ENCODE data around the gene PLA2G2A.

The PLA2G2A gene

DNA sequence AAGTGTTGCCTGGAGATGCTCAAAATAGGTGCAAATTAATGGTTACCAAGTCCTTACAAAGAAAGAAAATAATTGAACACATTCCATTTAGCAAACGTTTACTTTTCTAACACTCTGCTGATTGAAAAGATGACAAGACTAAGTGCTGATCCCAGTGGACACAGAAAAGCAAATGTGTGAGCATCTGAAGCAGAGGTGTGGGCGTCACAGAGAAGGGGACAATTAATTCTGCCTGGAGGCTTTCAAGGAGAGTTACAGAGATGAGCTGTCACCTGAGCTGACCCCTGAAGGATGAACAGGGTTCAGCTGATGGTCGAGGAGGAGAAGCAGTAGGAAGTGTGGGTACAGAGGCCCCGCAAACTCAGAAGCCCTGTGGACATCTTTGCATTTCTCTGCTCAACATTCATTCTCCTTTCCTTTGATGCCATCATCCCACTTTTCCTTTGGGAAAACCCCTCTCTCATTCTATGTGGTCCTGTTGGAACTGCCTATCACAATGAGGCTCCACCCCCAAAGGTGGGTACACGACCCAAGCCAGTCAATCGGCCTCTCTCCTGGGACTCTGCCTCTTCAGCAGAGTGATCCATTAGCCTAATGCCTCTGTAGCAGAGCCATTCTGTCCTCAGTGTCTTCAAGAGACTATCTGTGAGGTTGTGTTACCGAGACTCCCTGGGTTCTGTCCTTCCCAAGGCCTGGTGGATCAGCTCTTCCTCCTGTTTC is 38.8 kb downstream of the PLA2G2A start:
- H3K27me3 ChIP-seq (ENCODE audit: insufficient read depth, low read length) = no peaks in the 10 kb centered on the region
- no peaks in the 10 kb centered on the region for H3K9me3 ChIP-seq (ENCODE audit: low read length)
- H3K4me2 ChIP-seq (ENCODE audit: low read length) = no peak overlapping the region
- no peaks in the 10 kb centered on the region for H3K9me2 ChIP-seq (ENCODE audit: low read depth, low read length)
- no peaks in the 10 kb centered on the region for H4K20me1 ChIP-seq (ENCODE audit: insufficient read depth, low read length)
- TF ChIP-seq, protein P1, sequence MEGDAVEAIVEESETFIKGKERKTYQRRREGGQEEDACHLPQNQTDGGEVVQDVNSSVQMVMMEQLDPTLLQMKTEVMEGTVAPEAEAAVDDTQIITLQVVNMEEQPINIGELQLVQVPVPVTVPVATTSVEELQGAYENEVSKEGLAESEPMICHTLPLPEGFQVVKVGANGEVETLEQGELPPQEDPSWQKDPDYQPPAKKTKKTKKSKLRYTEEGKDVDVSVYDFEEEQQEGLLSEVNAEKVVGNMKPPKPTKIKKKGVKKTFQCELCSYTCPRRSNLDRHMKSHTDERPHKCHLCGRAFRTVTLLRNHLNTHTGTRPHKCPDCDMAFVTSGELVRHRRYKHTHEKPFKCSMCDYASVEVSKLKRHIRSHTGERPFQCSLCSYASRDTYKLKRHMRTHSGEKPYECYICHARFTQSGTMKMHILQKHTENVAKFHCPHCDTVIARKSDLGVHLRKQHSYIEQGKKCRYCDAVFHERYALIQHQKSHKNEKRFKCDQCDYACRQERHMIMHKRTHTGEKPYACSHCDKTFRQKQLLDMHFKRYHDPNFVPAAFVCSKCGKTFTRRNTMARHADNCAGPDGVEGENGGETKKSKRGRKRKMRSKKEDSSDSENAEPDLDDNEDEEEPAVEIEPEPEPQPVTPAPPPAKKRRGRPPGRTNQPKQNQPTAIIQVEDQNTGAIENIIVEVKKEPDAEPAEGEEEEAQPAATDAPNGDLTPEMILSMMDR (IDR thresholded peaks at IDR 0.05; ENCODE audit: low read length) = no peak
- no peak for TF ChIP-seq EZH2 (IDR thresholded peaks at IDR 0.05; ENCODE audit: borderline replicate concordance, low read length)
- H2AFZ ChIP-seq (ENCODE audit: low read length) = no peak overlapping the region
- H3F3A ChIP-seq (ENCODE audit: insufficient read depth, low read length) = no peaks in the 10 kb centered on the region
- no peaks in the 10 kb centered on the region for H3K79me2 ChIP-seq (ENCODE audit: insufficient read depth, low read length)
- H3K9ac ChIP-seq (ENCODE audit: low read length) = no peak overlapping the region
- H3K36me3 ChIP-seq (ENCODE audit: insufficient read depth, low read length) = no peaks in the 10 kb centered on the region
- no peaks in the 10 kb centered on the region for H3K4me1 ChIP-seq (ENCODE audit: insufficient read depth, low read length, severe bottlenecking)
- no peak overlapping the region for H3K4me3 ChIP-seq (ENCODE audit: low read depth, low read length, poor library complexity, severe bottlenecking)
- no peak overlapping the region for H3K27ac ChIP-seq (ENCODE audit: low read depth, low read length, poor library complexity, severe bottlenecking)

DNA sequence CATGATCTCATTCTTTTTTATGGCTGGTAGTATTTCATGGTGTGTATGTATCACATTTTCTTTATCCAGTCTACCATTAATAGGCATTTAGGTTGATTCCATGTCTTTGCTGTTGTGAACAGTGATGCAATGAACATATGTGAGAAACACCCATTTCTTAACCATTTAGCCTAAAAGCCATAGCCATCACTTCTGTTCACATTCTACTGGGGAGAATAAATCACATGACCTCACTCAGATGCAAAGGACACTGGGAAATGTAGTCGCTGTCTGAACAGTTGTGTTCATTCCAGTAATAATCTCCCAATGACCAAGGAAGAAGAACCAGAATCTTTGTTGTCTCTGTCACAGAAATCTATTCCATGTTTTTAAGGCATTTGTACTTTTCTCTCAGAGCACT is 40.9 kb downstream of the PLA2G2A start:
- Histone ChIP-seq H3K4me3 (ENCODE audit: low read depth, low read length, poor library complexity, severe bottlenecking) (no peak overlapping the region), H3K4me1 (ENCODE audit: insufficient read depth, low read length, severe bottlenecking) (no peaks in the 10 kb centered on the region), H4K20me1 (ENCODE audit: insufficient read depth, low read length) (no peaks in the 10 kb centered on the region), H3K9me2 (ENCODE audit: low read depth, low read length) (no peaks in the 10 kb centered on the region), H3K36me3 (ENCODE audit: insufficient read depth, low read length) (no peaks in the 10 kb centered on the region), H3K27me3 (ENCODE audit: insufficient read depth, low read length) (no peaks in the 10 kb centered on the region), H3K9ac (ENCODE audit: low read length) (no peak overlapping the region), H3F3A (ENCODE audit: insufficient read depth, low read length) (no peaks in the 10 kb centered on the region), H3K79me2 (ENCODE audit: insufficient read depth, low read length) (no peaks in the 10 kb centered on the region), H3K4me2 (ENCODE audit: low read length) (no peak overlapping the region), H3K9me3 (ENCODE audit: low read length) (no peaks in the 10 kb centered on the region), H2AFZ (ENCODE audit: low read length) (no peak overlapping the region), H3K27ac (ENCODE audit: low read depth, low read length, poor library complexity, severe bottlenecking) (no peak overlapping the region)
- no peak for TF ChIP-seq EZH2 (IDR thresholded peaks at IDR 0.05; ENCODE audit: borderline replicate concordance, low read length)
- TF ChIP-seq, protein P1 (IDR thresholded peaks at IDR 0.05; ENCODE audit: low read length) = no peak

DNA sequence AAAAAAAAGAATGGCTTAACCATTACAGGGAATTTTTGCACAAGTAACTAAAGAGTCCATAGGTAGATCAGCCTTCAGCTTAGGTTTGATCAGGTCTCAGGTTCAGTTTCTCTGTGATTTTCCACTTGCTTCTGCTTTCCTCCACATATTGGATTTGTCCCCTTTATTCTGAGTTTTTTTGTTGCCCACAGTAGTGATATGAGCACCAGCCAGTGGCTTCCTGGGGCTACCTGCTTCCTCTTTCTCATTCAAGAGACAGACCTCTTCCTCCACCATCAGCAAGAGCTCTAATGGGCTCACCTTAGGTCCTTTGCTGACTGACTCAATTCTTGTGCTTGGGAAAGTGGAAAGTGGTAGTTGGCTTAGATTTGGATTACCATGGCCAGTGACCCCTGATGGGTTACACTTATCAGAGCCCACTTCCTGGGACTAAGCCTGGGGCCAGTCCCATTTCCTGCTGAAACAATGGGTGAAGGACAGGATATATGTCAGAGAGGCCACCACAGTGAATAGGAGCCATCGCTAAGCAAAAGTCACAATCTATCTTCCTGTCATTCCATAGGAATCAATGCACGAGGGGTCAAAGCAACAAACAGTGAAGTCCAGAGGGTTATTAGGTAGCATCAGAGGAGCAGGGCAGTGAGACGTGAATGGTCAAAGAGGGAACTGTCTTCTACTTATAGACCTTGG is 43.2 kb downstream of the PLA2G2A start:
- H3F3A ChIP-seq (ENCODE audit: insufficient read depth, low read length) = no peaks in the 10 kb centered on the region
- no peak overlapping the region for H3K4me3 ChIP-seq (ENCODE audit: low read depth, low read length, poor library complexity, severe bottlenecking)
- H3K9ac ChIP-seq (ENCODE audit: low read length) = no peak overlapping the region
- TF ChIP-seq EZH2 (IDR thresholded peaks at IDR 0.05; ENCODE audit: borderline replicate concordance, low read length) = no peak
- TF ChIP-seq, protein P1 (IDR thresholded peaks at IDR 0.05; ENCODE audit: low read length) = no peak
- H3K27me3 ChIP-seq (ENCODE audit: insufficient read depth, low read length) = no peaks in the 10 kb centered on the region
- H3K79me2 ChIP-seq (ENCODE audit: insufficient read depth, low read length) = no peaks in the 10 kb centered on the region
- no peaks in the 10 kb centered on the region for H3K4me1 ChIP-seq (ENCODE audit: insufficient read depth, low read length, severe bottlenecking)
- no peaks in the 10 kb centered on the region for H3K36me3 ChIP-seq (ENCODE audit: insufficient read depth, low read length)
- no peaks in the 10 kb centered on the region for H4K20me1 ChIP-seq (ENCODE audit: insufficient read depth, low read length)
- H2AFZ ChIP-seq (ENCODE audit: low read length) = no peak overlapping the region
- no peak overlapping the region for H3K4me2 ChIP-seq (ENCODE audit: low read length)
- H3K27ac ChIP-seq (ENCODE audit: low read depth, low read length, poor library complexity, severe bottlenecking) = no peak overlapping the region
- H3K9me3 ChIP-seq (ENCODE audit: low read length) = 0 out of 2 replicates have a peak, but pooled peaks cover 3% of the 10 kb centered on the region
- H3K9me2 ChIP-seq (ENCODE audit: low read depth, low read length) = no peaks in the 10 kb centered on the region

Measured in OCI-LY1 (cell line).